HG02642 (cell line): ENCODE data around the gene C5orf22.
"Not testable (repeated sequence)": the region's sequence is repeated elsewhere in the genome, so short reads cannot be mapped to it uniquely, and the experiment has no call there.

Source experiments
- ATAC-seq: cut with Tn5 transposase; IDR thresholded peaks from one replicate; pipeline ENCODE4 v1.9.1; 2021; ENCODE audit warnings: mild to moderate bottlenecking; ENCODE audit not compliant: unreplicated experiment, poor library complexity

Gene C5orf22

DNA sequence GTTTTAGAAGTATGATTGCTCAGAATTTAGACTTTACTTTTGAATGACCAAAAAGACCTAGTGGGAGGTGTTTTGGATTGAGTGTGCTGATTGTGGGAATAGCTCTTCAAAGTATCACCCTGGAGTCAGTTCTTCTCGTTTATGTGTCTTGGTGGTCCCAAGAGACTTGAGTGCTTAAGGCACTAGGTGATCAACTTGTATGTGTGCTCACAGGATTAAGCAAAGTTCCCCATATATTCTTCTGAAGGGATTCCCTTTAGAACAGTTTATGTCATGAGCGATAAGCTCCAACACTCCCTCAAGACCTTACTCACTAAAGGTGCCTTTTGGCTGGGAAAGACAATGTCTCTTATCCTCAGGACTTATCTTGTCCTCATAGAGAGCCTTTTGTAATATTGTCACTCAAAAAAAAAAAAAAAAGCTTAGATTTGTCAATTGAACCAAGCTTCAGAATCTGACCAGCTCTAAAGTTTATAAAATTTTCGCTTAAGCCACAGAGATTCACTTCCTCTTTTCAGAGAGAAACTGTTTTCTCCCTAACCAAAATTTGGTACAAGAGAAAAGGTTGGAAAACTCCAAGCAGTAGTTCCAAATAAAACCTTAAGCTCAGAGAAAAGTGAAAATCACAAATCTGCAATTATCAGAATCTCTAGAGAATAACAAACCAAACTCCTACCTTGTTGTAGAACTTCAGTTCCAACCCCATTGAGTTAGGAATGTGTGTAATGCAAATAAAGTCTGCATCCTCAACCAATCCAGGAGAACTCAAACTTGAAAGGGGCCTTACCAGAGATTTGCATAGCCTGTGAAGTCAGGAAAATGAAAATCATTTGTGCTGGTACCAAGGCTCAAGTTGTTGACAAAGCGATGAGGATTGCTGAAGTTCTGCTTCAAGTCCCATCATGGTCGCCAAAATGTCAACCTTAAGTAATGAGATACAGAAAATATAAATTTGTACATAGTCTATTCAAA is 66.8 kb downstream of the C5orf22 start:
- ATAC-seq = no peak

DNA sequence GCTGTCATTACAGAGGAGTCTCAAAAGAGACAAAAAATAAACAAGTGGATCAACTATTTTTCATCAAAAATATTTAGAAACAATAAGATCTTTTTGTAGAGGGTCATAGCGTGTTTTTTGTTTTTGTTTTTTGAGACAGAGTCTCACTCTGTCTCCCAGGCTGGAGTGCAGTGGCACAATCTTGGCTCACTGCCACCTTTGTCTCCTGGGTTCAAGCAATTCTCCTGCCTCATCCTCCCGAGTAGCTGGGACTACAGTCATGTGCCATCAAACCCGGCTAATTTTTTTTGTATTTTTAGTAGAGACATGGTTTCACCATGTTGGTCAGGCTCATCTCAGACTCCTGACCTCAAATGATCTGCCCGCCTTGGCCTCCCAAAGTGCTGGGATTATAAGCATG is 70.2 kb downstream of the C5orf22 start:
- not testable (repeated sequence) for ATAC-seq

DNA sequence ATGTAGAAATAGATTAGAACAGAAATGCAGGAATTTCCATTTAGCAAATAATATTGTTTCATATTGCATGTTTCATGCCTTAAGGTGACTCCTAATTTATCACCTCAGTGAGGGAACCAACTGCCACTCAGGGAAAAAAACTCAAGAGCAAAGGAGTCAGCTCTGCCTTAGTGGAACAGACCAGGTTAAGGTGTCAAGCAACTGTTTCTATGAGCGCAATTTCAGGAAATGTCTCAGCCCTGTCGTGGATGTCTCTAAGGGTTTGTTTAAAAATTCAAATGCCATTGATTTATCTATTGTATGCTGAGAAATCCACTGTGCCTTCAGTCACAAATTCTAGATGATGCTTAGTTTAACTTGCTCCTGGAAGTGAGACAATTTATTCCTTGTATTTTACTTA is 72.1 kb downstream of the C5orf22 start:
- ATAC-seq = no peak

DNA sequence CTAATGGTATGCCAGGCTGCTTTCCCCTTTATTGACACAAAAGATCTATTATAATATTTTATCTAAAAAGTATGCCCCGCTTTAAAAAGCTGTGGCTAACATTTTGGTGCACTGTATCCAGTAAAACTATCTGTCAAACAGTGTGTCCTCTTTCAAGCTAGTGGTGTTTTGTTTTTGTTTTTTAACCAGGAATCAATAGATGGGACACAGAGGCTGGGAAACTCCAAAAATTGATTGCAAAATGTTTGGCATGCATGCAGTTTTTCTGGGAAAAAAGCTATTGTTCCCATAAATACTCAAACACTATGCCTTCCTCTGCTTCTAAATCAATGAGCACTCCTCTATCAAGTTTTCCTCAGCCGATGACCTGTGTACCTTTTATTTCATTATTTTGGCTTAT is 72.5 kb downstream of the C5orf22 start:
- no peak for ATAC-seq
